Endothelial cell of umbilical vein (primary cell): Measurements from ENCODE around the gene CA5A. TPM values are rescaled to one million over a fixed set of nuclear protein-coding genes. Genes with fewer than 3 reads are reported as not detected.
"Not testable (repeated sequence)": the region's sequence is repeated elsewhere in the genome, so short reads cannot be mapped to it uniquely, and the experiment has no call there.

ENCODE experiments used
- BruUV-seq: library from RNA; stranded (reverse); fragments of 400-500 nt; replicated peaks from 2 replicates; lab custom pipeline; 2021; lab: Mats Ljungman, UMichigan
- CTCF ChIA-PET: fragments of 300-600, 350-600 bp; sonication (Branson Sonifier 250); formaldehyde crosslinking; loops from one replicate; lab custom pipeline; 2021; ENCODE audit warnings: antibody characterized with exemption, inconsistent platforms; lab: Charles Lee
- POLR2A ChIA-PET: fragments of 300-600, 350-600 bp; sonication (Branson Sonifier 250); formaldehyde crosslinking; loops from one replicate; lab custom pipeline; 2021; ENCODE audit warnings: antibody characterized with exemption, inconsistent platforms; lab: Charles Lee
- DNase-seq: peaks from one replicate; pipeline ENCODE4 v3.0.0-alpha.2; 2011; ENCODE audit warnings: low read depth, low spot score
- FAIRE-seq: peaks from 2 replicates; lab custom pipeline; 2011; peaks lifted over from hg19 to GRCh38; lab: Jason Lieb, UNC
- H2AFZ ChIP-seq: 2 replicates; pipeline ENCODE4 v1.6.0; 2012; ENCODE audit warnings: low read depth, low read length, control low read depth, inconsistent platforms
- H3K27ac ChIP-seq: 2 replicates; pipeline ENCODE4 v1.5.1; 2011; ENCODE audit warnings: low read depth, mild to moderate bottlenecking, control low read depth, low read length, moderate library complexity; ENCODE audit not compliant: insufficient read depth
- H3K27me3 ChIP-seq, 2 experiments: 2 replicates each; pipeline versions ENCODE4 v1.6.0 to v1.6.1; 2011; ENCODE audit warnings: low read length in 2 of 2, mixed read lengths in 1 of 2; ENCODE audit not compliant: control insufficient read depth in 2 of 2, insufficient read depth in 2 of 2
- H3K36me3 ChIP-seq, 2 experiments: 2 replicates in 1 of 2; 3 replicates in 1 of 2; pipeline ENCODE4 v1.5.1; 2011; ENCODE audit warnings: low read length in 2 of 2, mild to moderate bottlenecking in 1 of 2, moderate library complexity in 1 of 2; ENCODE audit not compliant: control insufficient read depth in 2 of 2, insufficient read depth in 2 of 2; ENCODE audit errors: extremely low read depth in 1 of 2
- H3K4me1 ChIP-seq: 3 replicates; pipeline ENCODE4 v1.5.1; 2011; ENCODE audit warnings: mild to moderate bottlenecking, low read length; ENCODE audit not compliant: control insufficient read depth, insufficient read depth; ENCODE audit errors: extremely low read depth
- H3K4me2 ChIP-seq: 2 replicates; pipeline ENCODE4 v1.6.1; 2011; ENCODE audit warnings: low read length, control low read depth, mixed read lengths; ENCODE audit not compliant: insufficient read depth
- H3K4me3 ChIP-seq, 3 experiments: fragments of 200-600 bp in 1 of 3; sonication (generic), shearing (Covaris generic) in 1 of 3; replicated peaks in 1 of 3; 2 replicates each; pipeline ENCODE4 v1.5.1; 2011 to 2016; ENCODE audit warnings: control low read depth in 3 of 3, low read length in 3 of 3, mild to moderate bottlenecking in 2 of 3, inconsistent platforms in 1 of 3, low read depth in 1 of 3, moderate library complexity in 1 of 3; ENCODE audit not compliant: insufficient read depth in 1 of 3
- H3K79me2 ChIP-seq: 2 replicates; pipeline ENCODE4 v1.6.0; 2012; ENCODE audit warnings: low read length, inconsistent platforms; ENCODE audit not compliant: control insufficient read depth, insufficient read depth
- H3K9ac ChIP-seq: replicated peaks from 2 replicates; pipeline ENCODE3; 2011; ENCODE audit warnings: low read length, control low read depth; ENCODE audit not compliant: insufficient read depth; ENCODE audit errors: extremely low read depth
- H3K9me1 ChIP-seq: replicated peaks from 3 replicates; pipeline ENCODE4 v1.6.0; 2011; ENCODE audit warnings: mild to moderate bottlenecking, low read length; ENCODE audit not compliant: control insufficient read depth, insufficient read depth; ENCODE audit errors: extremely low read depth
- H3K9me3 ChIP-seq: replicated peaks from 2 replicates; pipeline ENCODE4 v1.5.1; 2012; ENCODE audit warnings: low read length, inconsistent platforms; ENCODE audit not compliant: control insufficient read depth, insufficient read depth
- H4K20me1 ChIP-seq: replicated peaks from 2 replicates; pipeline ENCODE3; 2011; ENCODE audit warnings: mild to moderate bottlenecking, low read length; ENCODE audit not compliant: control insufficient read depth, insufficient read depth; ENCODE audit errors: extremely low read depth
- CTCF ChIP-seq, 2 donors: IDR thresholded peaks; 1 replicate in 1 of 2; 2 replicates in 1 of 2; pipeline ENCODE4 v1.5.1; 2011; ENCODE audit warnings: low read length in 2 of 2, mild to moderate bottlenecking in 2 of 2, moderate library complexity in 2 of 2, control low read depth in 1 of 2, inconsistent platforms in 1 of 2, low read depth in 1 of 2; ENCODE audit not compliant: insufficient read depth in 1 of 2; ENCODE audit errors: extremely low read depth in 1 of 2
- EZH2 ChIP-seq: IDR thresholded peaks from 2 replicates; pipeline ENCODE4 v1.6.1; 2012; ENCODE audit warnings: borderline replicate concordance, low read depth, mild to moderate bottlenecking, moderate library complexity, low read length, inconsistent platforms; ENCODE audit not compliant: severe bottlenecking
- FOS ChIP-seq: IDR thresholded peaks from 2 replicates; pipeline ENCODE4 v1.6.1; 2011; ENCODE audit warnings: mild to moderate bottlenecking, low read length, moderate library complexity, borderline replicate concordance; ENCODE audit not compliant: insufficient read depth
- GATA2 ChIP-seq: IDR thresholded peaks from 2 replicates; pipeline ENCODE4 v1.7.0; 2011; ENCODE audit warnings: low read depth, mild to moderate bottlenecking, moderate library complexity, mixed read lengths, low read length; ENCODE audit not compliant: insufficient read length, insufficient read depth
- JUN ChIP-seq: IDR thresholded peaks from 2 replicates; pipeline ENCODE4 v1.6.1; 2011; ENCODE audit warnings: borderline replicate concordance, low read depth; ENCODE audit not compliant: insufficient read length, insufficient read depth
- MAX ChIP-seq: IDR thresholded peaks from 2 replicates; pipeline ENCODE4 v1.6.1; 2011; ENCODE audit not compliant: insufficient read depth, insufficient read length
- MYC ChIP-seq: IDR thresholded peaks from one replicate; pipeline ENCODE4 v1.6.1; 2011; ENCODE audit warnings: mild to moderate bottlenecking, low read depth, low read length
- POLR2A ChIP-seq: IDR thresholded peaks from 2 replicates; pipeline ENCODE4 v1.6.1; 2012; ENCODE audit warnings: low read depth, mild to moderate bottlenecking, control low read depth, low read length
- POLR2AphosphoS5 ChIP-seq: IDR thresholded peaks from 2 replicates; pipeline ENCODE4 v1.6.1; 2012; ENCODE audit warnings: low read depth, mild to moderate bottlenecking, control low read depth, low read length, moderate library complexity; ENCODE audit not compliant: insufficient read depth
- dilution Hi-C: fragments of 300-500 bp; cut with MboI; formaldehyde crosslinking; loops from one replicate; pipeline ENCODE4 v1.15.0; 2019; ENCODE audit warnings: low sequenced_read_pairs; ENCODE audit not compliant: extremely low pct_ligation_motif_present
- intact Hi-C: fragments of 100-400 bp; cut with micrococcal nuclease; formaldehyde crosslinking; loops from one replicate; pipeline ENCODE4 v1.10.0; 2022
- polyA plus RNA-seq, 4 experiments: library from polyadenylated mRNA; depleted of rRNA in 3 of 4; stranded (reverse) in 3 of 4; unstranded in 1 of 4; fragments of >200 nt; gene quantifications; 2 replicates each; pipeline versions ENCODE4 v1.2.1 to v1.2.3, GENCODE V29; 2011 to 2012; ENCODE audit warnings: missing spikeins in 1 of 4
- total RNA-seq: library from RNA; stranded (reverse); gene quantifications from 2 replicates; pipeline ENCODE4 v1.2.3, GENCODE V29; 2021

Gene CA5A
- total and polyA plus RNA-seq, 2 donors (not counting 3 experiments of a cell fraction or from before 2014, with no cell fraction given) = not detected

GRCh38 chr16:87897521-87898505 lies 38.5 kb downstream of the CA5A start:
- no peak for FAIRE-seq
- H3K4me3 ChIP-seq = no peak overlapping the region
- DNase-seq = no peak
- dilution Hi-C loops = no loop called here
- H3K79me2 ChIP-seq = no peaks in the 10 kb centered on the region
- POLR2A ChIA-PET = no interaction called here
- no peaks in the 10 kb centered on the region for H3K4me1 ChIP-seq
- no peaks in the 10 kb centered on the region for H4K20me1 ChIP-seq
- H3K4me2 ChIP-seq = no peak overlapping the region
- H3K9me1 ChIP-seq = no peaks in the 10 kb centered on the region
- no peaks in the 10 kb centered on the region for H3K9me3 ChIP-seq
- no peak overlapping the region for H2AFZ ChIP-seq
- no peaks in the 10 kb centered on the region for H3K36me3 ChIP-seq
- H3K9ac ChIP-seq = no peak overlapping the region
- intact Hi-C loops = no loop called here
- H3K27ac ChIP-seq = no peak overlapping the region
- TF ChIP-seq EZH2 (no peak), GATA2 (no peak), POLR2AphosphoS5 (no peak), FOS (no peak), CTCF (IDR thresholded peaks at IDR 0.05; ENCODE audit: extremely low read depth in 1 of 2, insufficient read depth in 1 of 2, low read depth in 1 of 2, low read length in 2 of 2) (no peak), JUN (no peak), MYC (no peak), POLR2A (no peak), MAX (no peak)
- no peaks in the 10 kb centered on the region for H3K27me3 ChIP-seq
- no TSS peak for BruUV-seq
- CTCF ChIA-PET = no interaction called here

- intact Hi-C loops, BruUV-seq, FAIRE-seq: not testable (repeated sequence)
These were observed 39.3 kb downstream of the CA5A start for GRCh38 chr16:87896924-87897520.

More at GRCh38 chr16:87896924-87897520, 39.3 kb downstream of the CA5A start:
- DNase-seq, H3K4me3 ChIP-seq, H4K20me1 ChIP-seq, H2AFZ ChIP-seq, H3K79me2 ChIP-seq, POLR2A ChIA-PET, H3K36me3 ChIP-seq, H3K4me2 ChIP-seq, H3K27ac ChIP-seq, H3K9me3 ChIP-seq, H3K9ac ChIP-seq, H3K27me3 ChIP-seq, dilution Hi-C loops, H3K4me1 ChIP-seq, H3K9me1 ChIP-seq: not testable (repeated sequence)
- CTCF ChIA-PET = interaction anchor here (1.0 kb wide), 1 partner anchor 11 kb away, joined by 3 read pairs; no protein-coding TSS in a partner anchor
